Neutrophil (primary cell): ENCODE data around the gene SLITRK4.

Experiments used
- H3K27ac ChIP-seq: fragments of 200-600 bp; sonication (generic); 2 replicates; pipeline ENCODE4 v1.5.1; 2016; ENCODE audit warnings: mild to moderate bottlenecking, moderate library complexity
- H3K27me3 ChIP-seq: fragments of 200-600 bp; sonication (generic); 2 replicates; pipeline ENCODE4 v1.6.0; 2016; ENCODE audit warnings: mild to moderate bottlenecking
- H3K36me3 ChIP-seq: fragments of 200-600 bp; sonication (generic); 2 replicates; pipeline ENCODE4 v1.5.1; 2017
- H3K4me1 ChIP-seq, 2 experiments: fragments of 200-600 bp in 1 of 2; sonication (generic) in 1 of 2; 1 replicate in 1 of 2; 2 replicates in 1 of 2; pipeline versions ENCODE4 v1.5.1 to v1.6.1; 2013 to 2016; ENCODE audit warnings: low read depth in 1 of 2, low read length in 1 of 2, mild to moderate bottlenecking in 1 of 2, moderate library complexity in 1 of 2; ENCODE audit not compliant: control insufficient read depth in 1 of 2, insufficient read depth in 1 of 2
- H3K4me3 ChIP-seq, 2 experiments: fragments of 200-600 bp in 1 of 2; sonication (generic) in 1 of 2; 1 replicate in 1 of 2; 2 replicates in 1 of 2; pipeline ENCODE4 v1.5.1; 2013 to 2016; ENCODE audit warnings: low read depth in 1 of 2, low read length in 1 of 2, mild to moderate bottlenecking in 1 of 2, moderate library complexity in 1 of 2
- H3K9me3 ChIP-seq: fragments of 200-600 bp; sonication (generic); 2 replicates; pipeline ENCODE4 v1.5.1; 2016
- CTCF ChIP-seq: fragments of 200-600 bp; sonication (generic); IDR thresholded peaks from 2 replicates; pipeline ENCODE4 v1.5.1; 2016; ENCODE audit warnings: antibody characterized with exemption

SLITRK4 gene

DNA sequence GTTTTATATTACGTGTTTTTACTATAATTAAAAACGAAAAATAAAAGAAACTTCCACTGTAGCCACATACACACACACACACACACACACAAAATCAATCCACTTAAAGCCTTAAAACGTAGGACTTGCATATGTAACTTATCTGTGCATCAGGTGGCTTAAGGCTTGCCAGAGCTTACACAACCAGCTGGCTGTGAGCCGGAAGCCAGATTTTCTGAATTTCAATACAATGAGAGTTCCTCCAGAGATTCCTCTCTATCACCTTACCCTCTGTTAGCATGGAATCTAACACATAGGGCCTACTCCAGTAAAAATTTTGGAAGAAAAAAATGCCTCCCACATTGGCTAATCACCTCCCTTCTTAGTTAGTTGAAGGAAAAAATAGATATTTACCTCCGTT is 27.9 kb upstream of the SLITRK4 start:
- Histone ChIP-seq H3K27ac (no peak overlapping the region), H3K4me1 (no peaks in the 10 kb centered on the region), H3K36me3 (no peaks in the 10 kb centered on the region), H3K9me3 (no peaks in the 10 kb centered on the region), H3K4me3 (no peak overlapping the region), H3K27me3 (no peaks in the 10 kb centered on the region)
- no peak for TF ChIP-seq CTCF

DNA sequence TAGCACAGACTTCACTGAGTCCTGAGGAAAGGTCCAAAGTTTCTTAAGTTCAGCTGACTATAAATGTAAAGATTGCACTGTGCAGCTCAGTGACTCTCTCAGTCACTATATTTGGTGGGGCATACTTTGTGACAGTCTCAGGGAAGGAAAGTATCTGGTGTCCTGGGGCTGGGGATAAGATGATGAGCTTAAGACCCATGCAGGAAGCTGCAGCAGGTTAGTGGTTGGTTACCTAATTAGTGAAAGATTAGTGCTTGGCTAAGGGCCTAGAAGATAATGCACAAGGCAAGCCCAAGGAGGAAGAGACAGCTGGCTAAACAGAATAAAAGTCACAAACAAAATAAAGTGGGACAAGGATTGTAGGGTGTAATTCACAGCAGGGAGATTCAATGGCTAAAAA is 25.4 kb upstream of the SLITRK4 start:
- Histone ChIP-seq H3K27ac (no peak overlapping the region), H3K4me1 (no peaks in the 10 kb centered on the region)
- no peak for TF ChIP-seq CTCF

DNA sequence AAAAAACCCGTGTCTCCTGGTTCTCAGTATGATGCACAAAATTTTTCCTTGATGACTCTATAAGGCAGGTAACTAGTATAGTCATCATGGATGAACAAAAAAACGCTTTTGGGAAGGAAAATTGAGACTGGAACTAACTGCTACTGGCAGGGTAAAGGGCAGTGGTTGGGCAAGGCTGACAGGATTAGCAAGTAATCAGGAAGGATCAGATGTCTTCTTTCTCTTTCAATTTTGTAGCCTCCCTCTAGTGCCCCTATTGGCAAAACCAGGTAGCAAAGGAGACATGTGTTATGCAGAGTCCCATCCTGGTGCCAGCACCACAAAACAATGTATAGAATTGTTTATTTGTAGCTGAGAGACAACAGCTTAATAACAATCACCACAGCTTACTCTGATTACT is 12.8 kb upstream of the SLITRK4 start:
- no peaks in the 10 kb centered on the region for H3K27me3 ChIP-seq
- H3K4me3 ChIP-seq, result no peak overlapping the region
- TF ChIP-seq CTCF, result no peak
- H3K4me1 ChIP-seq, result no peaks in the 10 kb centered on the region
- no peak overlapping the region for H3K27ac ChIP-seq
- H3K9me3 ChIP-seq, result no peaks in the 10 kb centered on the region
- H3K36me3 ChIP-seq, result no peaks in the 10 kb centered on the region

More for the DNA sequence above, 25.4 kb upstream of the SLITRK4 start:
- no peak overlapping the region for H3K4me3 ChIP-seq
- H3K27me3 ChIP-seq, result no peaks in the 10 kb centered on the region
- no peaks in the 10 kb centered on the region for H3K9me3 ChIP-seq
- no peaks in the 10 kb centered on the region for H3K36me3 ChIP-seq

DNA sequence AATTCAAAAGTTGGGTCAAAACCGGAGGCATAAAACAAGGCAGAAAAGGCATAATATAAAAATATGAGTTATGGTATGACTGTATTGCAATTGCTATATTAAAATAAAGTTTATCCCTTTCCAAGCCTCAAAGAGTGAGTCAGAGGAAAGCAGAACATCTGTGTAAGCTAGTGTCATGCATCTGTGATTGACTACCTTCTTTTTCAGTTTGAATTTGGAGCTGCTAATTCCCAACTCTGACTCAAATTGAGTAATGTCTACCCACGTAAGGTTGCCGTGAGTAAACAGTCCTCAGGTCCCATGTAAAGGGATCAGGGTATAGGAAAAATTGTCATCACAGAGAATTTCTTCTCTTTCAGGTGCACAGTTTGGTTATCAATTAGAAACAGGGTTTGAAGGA is 6.5 kb upstream of the SLITRK4 start:
- no peaks in the 10 kb centered on the region for H3K9me3 ChIP-seq
- no peaks in the 10 kb centered on the region for H3K4me1 ChIP-seq
- no peaks in the 10 kb centered on the region for H3K36me3 ChIP-seq
- no peak overlapping the region for H3K27ac ChIP-seq
- H3K27me3 ChIP-seq, result no peaks in the 10 kb centered on the region
- no peak overlapping the region for H3K4me3 ChIP-seq
- TF ChIP-seq CTCF, result no peak

GRCh38 chrX:143636831-143637230 is 930 bp upstream of the SLITRK4 start:
- H3K27me3 ChIP-seq, result peaks cover 29% of the 10 kb centered on the region
- no peak overlapping the region for H3K27ac ChIP-seq
- TF ChIP-seq CTCF, result no peak
- H3K9me3 ChIP-seq, result no peaks in the 10 kb centered on the region
- peaks cover 9 to 15% of the 10 kb centered on the region in 2 experiments for H3K4me1 ChIP-seq
- H3K36me3 ChIP-seq, result no peaks in the 10 kb centered on the region
- H3K4me3 ChIP-seq, result no peak overlapping the region
